Ovary (tissue), 9 donors: ENCODE measurements around the gene DUSP2. TPM values are rescaled to one million over a fixed set of nuclear protein-coding genes. Genes with fewer than 3 reads are reported as not detected.

Experiments
- DNase-seq, 5 donors: peaks; one replicate each; pipeline ENCODE4 v3.0.0-alpha.2; 2019 to 2020
- H3K27ac ChIP-seq, 2 donors: fragments of 200-600 bp; one replicate each; pipeline versions ENCODE4 v1.5.1 to v1.8.0; 2019 to 2022
- H3K27me3 ChIP-seq: fragments of 200-600 bp; one replicate; pipeline ENCODE4 v1.8.0; 2022
- H3K36me3 ChIP-seq: fragments of 200-600 bp; sonication (generic); one replicate; pipeline ENCODE4 v1.5.1; 2019
- H3K4me1 ChIP-seq: one replicate; pipeline ENCODE4 v1.8.1; 2013; ENCODE audit warnings: mild to moderate bottlenecking, moderate library complexity; ENCODE audit not compliant: insufficient read depth
- H3K4me3 ChIP-seq: fragments of 200-600 bp; sonication (generic); one replicate; pipeline ENCODE4 v1.5.1; 2017
- H3K9me3 ChIP-seq, 2 donors: fragments of 200-600 bp in 1 of 2; sonication (generic) in 1 of 2; one replicate each; pipeline versions ENCODE4 v1.5.1 to v1.8.1; 2013 to 2019; ENCODE audit warnings: mild to moderate bottlenecking in 1 of 2, moderate library complexity in 1 of 2
- CTCF ChIP-seq, 3 donors: fragments of 450-650 bp in 2 of 3; fragments of 200-600 bp in 1 of 3; IDR thresholded peaks; one replicate each; pipeline versions ENCODE4 v1.5.1 to v1.8.0; 2016 to 2022; ENCODE audit warnings: antibody characterized with exemption in 3 of 3, mild to moderate bottlenecking in 1 of 3
- EP300 ChIP-seq: sonication (generic); formaldehyde crosslinking; IDR thresholded peaks from one replicate; pipeline ENCODE4 v1.6.1; 2017; ENCODE audit warnings: antibody characterized with exemption
- POLR2A ChIP-seq: fragments of 450-650 bp; IDR thresholded peaks from one replicate; pipeline ENCODE4 v1.6.1; 2017; ENCODE audit warnings: antibody characterized with exemption, mild to moderate bottlenecking, moderate library complexity
- WGBS, 3 donors: extraction: QIAGEN DNeasy Blood & Tissue Kit in 1 of 3; methylation state at CpG; one replicate each; pipeline versions ENCODE4 v1.1.5 to v1.1.7; 2013 to 2017; 5-methylcytosine and 5-hydroxymethylcytosine counted together
- intact Hi-C, 4 donors: fragments of 100-400 bp; cut with DNase I; formaldehyde crosslinking; loops; one replicate each; pipeline versions ENCODE4 v1.11.0 to v1.15.1; 2022 to 2023
- polyA plus RNA-seq, 2 donors: library from polyadenylated mRNA; stranded (reverse); fragments of 200-250 nt in 1 of 2; fragments of 350-450 nt in 1 of 2; fragmentation: Illumina TruSeq in 1 of 2; extraction: RNeasy Lipid Tissue Mini Kit (QIAGEN cat#74804) in 1 of 2; gene quantifications; one replicate each; pipeline ENCODE4 v1.2.3, GENCODE V29; 2013 to 2014
- total RNA-seq, 7 donors: library from RNA; depleted of rRNA in 2 of 7; stranded (reverse); fragments of >200 nt in 2 of 7; fragmentation: NEBNext Ultra II Directional in 3 of 7; extraction: Animal tissue kit (Norgen Biotek cat#: 25700) in 3 of 7; gene quantifications; one replicate each; pipeline versions ENCODE4 v1.1.0 to v1.2.4, GENCODE V29; 2016 to 2023
- donor health status: DM: no; HTN: no; CAD: no; lungs with moderate emphysema.
- donor health status: DM: no; HTN: no; CAD: no.
- donor health status: Bipolar disorder and iron deficiency.
- donor health status: DM: yes; HTN: yes; CAD: no.
- donor health status: DM: no; HTN: no; CAD: no.
- donor health status: DM: yes; HTN: yes; CAD: no.

The DUSP2 gene
- total and polyA plus RNA-seq, 9 donors, result 0.52 to 111 (median 3.1) TPM

DNA sequence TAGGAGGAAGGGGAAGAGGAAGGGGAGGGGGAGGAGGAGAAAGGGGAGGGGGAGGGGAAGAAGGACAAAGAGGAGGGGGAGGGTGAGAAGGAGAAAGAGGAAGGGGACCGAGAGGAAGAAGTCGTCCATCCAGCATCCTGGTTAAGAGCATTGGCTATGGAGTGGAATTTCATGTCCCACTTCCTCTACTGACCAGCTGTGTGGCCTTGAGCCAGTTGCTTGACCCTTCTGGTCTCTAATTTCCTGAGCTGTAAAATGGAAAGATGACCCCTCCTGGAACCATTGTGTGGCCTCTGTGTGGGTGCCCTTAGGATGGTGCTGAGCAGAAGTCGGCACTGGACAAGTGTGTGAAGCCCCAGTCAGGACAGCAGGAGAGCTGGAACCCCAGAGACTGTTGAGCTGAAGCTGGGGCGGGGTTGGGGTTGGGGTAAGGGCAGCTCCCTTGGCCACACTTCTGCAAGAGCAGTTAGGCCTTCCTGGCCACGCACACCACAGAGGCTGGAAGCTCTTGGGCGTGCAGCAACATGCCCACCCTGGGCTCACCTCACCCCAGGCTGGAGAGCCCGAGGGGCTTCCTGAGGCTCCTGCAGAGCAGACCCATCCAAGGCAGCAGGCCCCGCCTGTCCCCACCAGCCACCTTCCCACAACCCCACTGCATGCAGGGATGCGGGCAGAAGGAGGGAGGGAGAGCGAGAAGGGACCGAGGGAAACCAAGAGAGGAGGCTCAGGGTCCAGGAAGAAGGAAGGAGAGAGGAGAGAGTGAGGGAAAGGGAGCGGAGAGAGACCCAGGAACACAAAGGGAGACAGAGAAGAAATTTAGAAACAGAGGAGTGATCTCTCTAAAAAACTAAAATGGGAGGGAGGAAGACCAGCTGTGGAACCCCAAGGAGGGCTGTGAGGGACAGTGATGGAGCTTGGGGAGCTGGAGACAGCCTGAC, 45.1 kb downstream of the DUSP2 start:
- Histone ChIP-seq H3K4me3 (no peak overlapping the region), H3K4me1 (no peaks in the 10 kb centered on the region), H3K27me3 (no peaks in the 10 kb centered on the region), H3K36me3 (no peaks in the 10 kb centered on the region), H3K27ac (no peak overlapping the region), H3K9me3 (peaks cover 0 to 2% of the 10 kb centered on the region in 2 donors)
- TF ChIP-seq EP300 (no peak), POLR2A (no peak), CTCF (IDR thresholded peaks at IDR 0.05) (no peak)
- peak in 2 of 5 donors; percentile 12 to 13 for DNase-seq
- intact Hi-C loops, result no loop called here
- 67 to 77% (median 75%) methylated on average over 12 of the region's 12 CpGs for WGBS, 3 donors

DNA sequence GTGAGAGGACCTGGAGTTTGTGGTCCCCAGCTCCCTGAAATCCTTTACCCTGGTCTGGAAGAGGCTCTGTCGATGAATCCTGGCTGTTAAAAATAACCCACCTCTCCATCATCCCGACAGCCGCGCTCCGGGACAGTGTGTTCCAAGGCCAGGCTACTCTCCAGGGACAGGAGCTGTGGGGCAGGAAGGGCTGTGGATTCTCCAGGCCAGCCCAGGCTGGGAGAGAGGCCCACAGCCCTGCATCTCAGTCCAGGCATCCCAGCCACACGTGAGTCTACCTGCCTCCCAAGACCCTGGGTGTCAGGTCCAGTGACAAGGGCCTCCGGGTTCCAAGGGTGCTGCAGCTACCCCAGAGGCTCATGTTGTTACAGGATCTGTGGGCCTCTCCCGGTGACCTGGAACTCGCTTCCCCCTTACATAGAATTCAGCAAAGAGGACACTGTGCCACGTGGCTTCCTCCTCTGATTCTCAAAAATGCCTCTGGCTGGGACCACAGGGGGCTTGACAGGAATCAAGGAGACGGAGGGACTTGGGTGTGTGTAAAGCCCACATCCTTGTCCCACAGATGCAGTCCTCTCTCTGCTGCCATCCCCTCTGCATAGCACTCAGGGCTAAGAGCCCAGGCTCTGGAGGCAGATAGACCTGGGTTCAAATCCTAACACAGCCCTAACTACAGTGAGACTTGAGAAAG, 46.2 kb downstream of the DUSP2 start:
- no peak overlapping the region for H3K27ac ChIP-seq
- no peaks in the 10 kb centered on the region for H3K4me1 ChIP-seq
- TF ChIP-seq CTCF (IDR thresholded peaks at IDR 0.05) (no peak), EP300 (no peak), POLR2A (no peak)
- no peaks in the 10 kb centered on the region for H3K36me3 ChIP-seq
- intact Hi-C loops, result no loop called here
- WGBS, 3 donors, result 51 to 64% (median 51%) methylated on average over 11 of the region's 11 CpGs
- no peaks in the 10 kb centered on the region for H3K9me3 ChIP-seq
- peak in 2 of 5 donors; percentile 10 to 44 for DNase-seq
- H3K4me3 ChIP-seq, result no peak overlapping the region
- no peaks in the 10 kb centered on the region for H3K27me3 ChIP-seq

DNA sequence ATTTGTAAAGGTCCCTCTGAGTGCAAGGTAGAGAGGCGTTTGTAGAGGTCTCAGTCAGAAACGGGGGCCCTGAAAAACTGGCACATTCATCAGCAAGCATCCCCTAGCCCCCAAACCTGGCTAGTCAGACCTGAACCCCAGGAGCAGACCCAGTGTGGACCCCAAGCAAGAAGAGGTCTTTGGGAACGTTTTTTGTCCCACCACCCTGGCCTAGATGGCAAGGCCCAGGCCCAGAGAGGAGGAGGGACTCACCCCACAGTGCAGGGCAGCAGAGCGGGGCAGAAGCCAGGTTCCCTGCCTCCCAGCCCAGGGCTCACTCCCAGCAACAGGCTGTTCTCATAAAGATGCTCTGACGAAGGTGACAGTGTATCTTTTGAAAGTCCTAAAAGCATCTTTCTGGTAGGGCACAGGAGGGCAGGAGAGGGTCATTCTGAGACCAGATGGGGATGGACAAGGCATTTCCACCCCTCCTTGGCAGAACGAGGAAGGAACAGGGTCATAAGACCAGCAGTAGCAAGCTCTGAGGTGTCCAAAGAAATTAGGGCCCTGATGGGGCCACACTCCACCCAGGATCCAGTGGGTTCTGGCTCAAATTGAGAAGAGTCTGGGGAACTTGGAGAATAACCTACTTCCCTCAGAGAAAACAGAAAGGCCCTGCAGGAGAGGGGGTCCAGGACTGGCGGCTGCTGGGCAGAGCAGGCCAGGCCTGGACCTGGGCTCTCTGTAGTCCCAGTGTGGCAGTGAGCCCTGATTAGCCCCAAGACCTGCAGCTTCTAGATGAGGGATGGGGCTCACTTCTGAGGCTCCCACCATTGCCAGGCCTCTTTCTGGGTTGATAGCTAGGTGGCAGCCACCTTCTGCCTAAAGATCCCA, 47.1 kb downstream of the DUSP2 start:
- Histone ChIP-seq H3K36me3 (no peaks in the 10 kb centered on the region), H3K9me3 (no peaks in the 10 kb centered on the region), H3K27ac (no peak overlapping the region), H3K27me3 (no peaks in the 10 kb centered on the region), H3K4me3 (no peak overlapping the region), H3K4me1 (no peaks in the 10 kb centered on the region)
- WGBS, 3 donors, result 76 to 81% (median 81%) methylated on average over 7 of the region's 7 CpGs
- intact Hi-C loops, result no loop called here
- no peak for TF ChIP-seq POLR2A
- DNase-seq, result peak in 1 of 5 donors; percentile 21

- Histone ChIP-seq H3K27ac (no peak overlapping the region), H3K4me1 (no peaks in the 10 kb centered on the region), H3K27me3 (no peaks in the 10 kb centered on the region), H3K4me3 (no peak overlapping the region), H3K36me3 (no peaks in the 10 kb centered on the region), H3K9me3 (no peaks in the 10 kb centered on the region)
- intact Hi-C loops, result no loop called here
- no peak for TF ChIP-seq CTCF (IDR thresholded peaks at IDR 0.05)
- no peak for TF ChIP-seq EP300
- no peak for TF ChIP-seq POLR2A
- no peak for DNase-seq
- WGBS, 3 donors, result 89 to 91% (median 90%) methylated on average over 5 of the region's 5 CpGs
These were observed 47.8 kb downstream of the DUSP2 start for GRCh38 chr2:96097441-96097840.
